ENCODE results near the gene DYSF. TPM values are rescaled to one million over a fixed set of nuclear protein-coding genes. Genes with fewer than 3 reads are reported as not detected.

Gene DYSF
- total RNA-seq, 1 experiment from 2014 or later: 0.31 TPM

- ChIA-PET POLR2A (no interaction called here), CTCF (no interaction called here)
- no peak overlapping the region for H3K27ac ChIP-seq (ENCODE audit: low read length)
- peaks cover 3% of the 10 kb centered on the region; the same call in 1 of the 2 replicates for H3K4me1 ChIP-seq (ENCODE audit: control insufficient read depth, insufficient read depth, low read length)
- no peak overlapping the region for H3K4me3 ChIP-seq (ENCODE audit: low read depth in 2 of 2, low read length in 2 of 2)
- H3K9me3 ChIP-seq (ENCODE audit: control insufficient read depth, insufficient read depth, low read depth, low read length): no peaks in the 10 kb centered on the region
- in situ Hi-C loops (cut with HindIII; ENCODE audit: low pct_unique_long_range_greater_than_20kb, low sequenced_read_pairs) (no loop called here), intact Hi-C loops (cut with micrococcal nuclease; ENCODE audit: unreplicated experiment) (loop anchor here (5.0 kb wide), 1 partner anchor 48 kb away; no protein-coding TSS in a partner anchor)
- peaks cover 17% of the 10 kb centered on the region for H3K27me3 ChIP-seq (ENCODE audit: control insufficient read depth, insufficient read depth, low read length)
- no peaks in the 10 kb centered on the region for H3K36me3 ChIP-seq (ENCODE audit: control insufficient read depth, insufficient read depth, low read length)
- ATAC-seq: no peak
- DNase-seq (ENCODE audit: low read depth, low spot score): no peak
- no TSS peak for BruUV-seq (replicated peaks)
- TF ChIP-seq TCF7L2 (IDR thresholded peaks at IDR 0.05; ENCODE audit: low read depth, low read length) (no peak), REST (IDR thresholded peaks at IDR 0.05; ENCODE audit: insufficient read depth in 1 of 2, low read depth in 2 of 2, low read length in 1 of 2) (no peak), SIN3A (IDR thresholded peaks at IDR 0.05; ENCODE audit: borderline replicate concordance, insufficient read depth, low read depth, low read length) (no peak), POLR2AphosphoS5 (IDR thresholded peaks at IDR 0.05; ENCODE audit: low read depth, low read length) (no peak)
- TF ChIP-seq, protein P1, sequence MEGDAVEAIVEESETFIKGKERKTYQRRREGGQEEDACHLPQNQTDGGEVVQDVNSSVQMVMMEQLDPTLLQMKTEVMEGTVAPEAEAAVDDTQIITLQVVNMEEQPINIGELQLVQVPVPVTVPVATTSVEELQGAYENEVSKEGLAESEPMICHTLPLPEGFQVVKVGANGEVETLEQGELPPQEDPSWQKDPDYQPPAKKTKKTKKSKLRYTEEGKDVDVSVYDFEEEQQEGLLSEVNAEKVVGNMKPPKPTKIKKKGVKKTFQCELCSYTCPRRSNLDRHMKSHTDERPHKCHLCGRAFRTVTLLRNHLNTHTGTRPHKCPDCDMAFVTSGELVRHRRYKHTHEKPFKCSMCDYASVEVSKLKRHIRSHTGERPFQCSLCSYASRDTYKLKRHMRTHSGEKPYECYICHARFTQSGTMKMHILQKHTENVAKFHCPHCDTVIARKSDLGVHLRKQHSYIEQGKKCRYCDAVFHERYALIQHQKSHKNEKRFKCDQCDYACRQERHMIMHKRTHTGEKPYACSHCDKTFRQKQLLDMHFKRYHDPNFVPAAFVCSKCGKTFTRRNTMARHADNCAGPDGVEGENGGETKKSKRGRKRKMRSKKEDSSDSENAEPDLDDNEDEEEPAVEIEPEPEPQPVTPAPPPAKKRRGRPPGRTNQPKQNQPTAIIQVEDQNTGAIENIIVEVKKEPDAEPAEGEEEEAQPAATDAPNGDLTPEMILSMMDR (IDR thresholded peaks at IDR 0.05): no peak
These were observed 11.0 kb downstream of the DYSF start for GRCh38 chr2:71464389-71464788.

- H3K27me3 ChIP-seq (ENCODE audit: control insufficient read depth, insufficient read depth, low read length): peaks cover 17% of the 10 kb centered on the region
These were observed 12.0 kb downstream of the DYSF start for GRCh38 chr2:71465356-71465755.

More at GRCh38 chr2:71465356-71465755, 12.0 kb downstream of the DYSF start:
- TF ChIP-seq POLR2AphosphoS5 (IDR thresholded peaks at IDR 0.05; ENCODE audit: low read depth, low read length) (no peak), SIN3A (IDR thresholded peaks at IDR 0.05; ENCODE audit: borderline replicate concordance, insufficient read depth, low read depth, low read length) (no peak), REST (IDR thresholded peaks at IDR 0.05; ENCODE audit: insufficient read depth in 1 of 2, low read depth in 2 of 2, low read length in 1 of 2) (no peak), TCF7L2 (IDR thresholded peaks at IDR 0.05; ENCODE audit: low read depth, low read length) (no peak)
- TF ChIP-seq, protein P1 (IDR thresholded peaks at IDR 0.05): no peak
- ATAC-seq (no peak), DNase-seq (ENCODE audit: low read depth, low spot score) (no peak)
- intact Hi-C loops (cut with micrococcal nuclease; ENCODE audit: unreplicated experiment) (no loop called here), in situ Hi-C loops (cut with HindIII; ENCODE audit: low pct_unique_long_range_greater_than_20kb, low sequenced_read_pairs) (no loop called here)
- BruUV-seq (replicated peaks): no TSS peak
- CTCF ChIA-PET: no interaction called here
- H3K9me3 ChIP-seq (ENCODE audit: control insufficient read depth, insufficient read depth, low read depth, low read length): no peaks in the 10 kb centered on the region
- H3K36me3 ChIP-seq (ENCODE audit: control insufficient read depth, insufficient read depth, low read length): no peaks in the 10 kb centered on the region
- H3K4me3 ChIP-seq (ENCODE audit: low read depth in 2 of 2, low read length in 2 of 2): no peak overlapping the region
- H3K27ac ChIP-seq (ENCODE audit: low read length): no peak overlapping the region
- POLR2A ChIA-PET: no interaction called here
- peaks cover 3% of the 10 kb centered on the region; the same call in 1 of the 2 replicates for H3K4me1 ChIP-seq (ENCODE audit: control insufficient read depth, insufficient read depth, low read length)
